WTC11 (cell line): ENCODE results near the gene CLIP1. TPM values are rescaled to one million over a fixed set of nuclear protein-coding genes. Genes with fewer than 3 reads are reported as not detected.
"Not testable (repeated sequence)": the region's sequence is repeated elsewhere in the genome, so short reads cannot be mapped to it uniquely, and the experiment has no call there.

Source experiments
- ATAC-seq: fragments of 200-7000 bp; cut with Tn5 transposase; 2 replicates; pipeline ENCODE4 v1.10.0; 2021; ENCODE audit warnings: mild to moderate bottlenecking, moderate library complexity
- CTCF ChIA-PET: fragments of 300-600 bp; sonication (Branson Sonifier 250); formaldehyde crosslinking; loops from one replicate; lab custom pipeline; 2021; ENCODE audit warnings: antibody characterized with exemption; lab: Charles Lee
- POLR2A ChIA-PET: fragments of 350-600 bp; sonication (Branson Sonifier 250); formaldehyde crosslinking; loops from one replicate; lab custom pipeline; 2021; ENCODE audit warnings: antibody characterized with exemption; lab: Charles Lee
- DNase-seq: peaks from one replicate; pipeline ENCODE4 v3.0.0; 2021; ENCODE audit warnings: low spot score
- H3K27ac Mint-ChIP-seq: 2 replicates; pipeline ENCODE4 v1.8.0; 2021; ENCODE audit warnings: mixed read lengths
- H3K27me3 Mint-ChIP-seq: 2 replicates; pipeline ENCODE4 v1.8.0; 2021; ENCODE audit warnings: low read depth, mild to moderate bottlenecking, moderate library complexity, mixed read lengths
- H3K36me3 Mint-ChIP-seq: 2 replicates; pipeline ENCODE4 v1.8.0; 2021; ENCODE audit warnings: mixed read lengths
- H3K4me1 Mint-ChIP-seq: 2 replicates; pipeline ENCODE4 v1.8.0; 2022; ENCODE audit warnings: mixed read lengths
- H3K4me3 Mint-ChIP-seq: 2 replicates; pipeline ENCODE4 v1.8.0; 2021; ENCODE audit warnings: mild to moderate bottlenecking, moderate library complexity, mixed read lengths
- H3K9me3 Mint-ChIP-seq: 2 replicates; pipeline ENCODE4 v1.8.0; 2021; ENCODE audit warnings: mixed read lengths
- CTCF ChIP-seq: fragments of 200-600 bp; IDR thresholded peaks from 2 replicates; pipeline ENCODE4 v1.8.0; 2022; ENCODE audit warnings: antibody characterized with exemption
- EMX1 ChIP-seq: fragments of 250-450 bp; sonication (Bioruptor Pico); IDR thresholded peaks from 2 replicates; pipeline ENCODE4 v1.8.0; 2021; ENCODE audit warnings: mild to moderate bottlenecking
- FOXJ3 ChIP-seq: sonication (generic); formaldehyde crosslinking; IDR thresholded peaks from 2 replicates; pipeline ENCODE4 v1.9.0; 2021; ENCODE audit warnings: missing genetic modification reagents, mild to moderate bottlenecking, borderline replicate concordance
- GRHL2 ChIP-seq: fragments of 250-450 bp; sonication (Bioruptor Pico); IDR thresholded peaks from 2 replicates; pipeline ENCODE4 v1.8.0; 2022; ENCODE audit warnings: mild to moderate bottlenecking, moderate library complexity; ENCODE audit not compliant: insufficient replicate concordance, severe bottlenecking
- KAT7 ChIP-seq: sonication (generic); formaldehyde crosslinking; IDR thresholded peaks from 2 replicates; pipeline ENCODE4 v1.8.1; 2023; ENCODE audit warnings: missing genetic modification reagents, mild to moderate bottlenecking, borderline replicate concordance
- NFE2L1 ChIP-seq: sonication (generic); formaldehyde crosslinking; IDR thresholded peaks from 2 replicates; pipeline ENCODE4 v1.8.1; 2023; ENCODE audit warnings: missing genetic modification reagents
- NR1H2 ChIP-seq: sonication (generic); formaldehyde crosslinking; IDR thresholded peaks from 2 replicates; pipeline ENCODE4 v1.9.0; 2021; ENCODE audit warnings: mild to moderate bottlenecking, moderate library complexity, missing genetic modification reagents
- PRDM15 ChIP-seq: sonication (generic); formaldehyde crosslinking; IDR thresholded peaks from 2 replicates; pipeline ENCODE4 v1.8.0; 2022; ENCODE audit warnings: missing genetic modification reagents
- PRRX2 ChIP-seq: fragments of 250-450 bp; sonication (Bioruptor Pico); IDR thresholded peaks from 2 replicates; pipeline ENCODE4 v1.8.0; 2021; ENCODE audit warnings: mild to moderate bottlenecking
- ZNF121 ChIP-seq: sonication (generic); formaldehyde crosslinking; IDR thresholded peaks from 2 replicates; pipeline ENCODE4 v1.8.0; 2023; ENCODE audit warnings: missing genetic modification reagents
- ZNF232 ChIP-seq: sonication (generic); formaldehyde crosslinking; IDR thresholded peaks from 2 replicates; pipeline ENCODE4 v1.8.0; 2022; ENCODE audit warnings: mild to moderate bottlenecking, missing genetic modification reagents
- ZNF263 ChIP-seq: sonication (generic); formaldehyde crosslinking; IDR thresholded peaks from 2 replicates; pipeline ENCODE4 v1.8.1; 2022; ENCODE audit warnings: low read depth, mild to moderate bottlenecking, moderate library complexity, missing genetic modification reagents
- total RNA-seq: library from RNA; stranded (reverse); gene quantifications from 3 replicates; pipeline ENCODE4 v1.2.3, GENCODE V29; 2021
- TF ChIP-seq, protein P1 (sequence below): fragments of 250-450 bp; sonication (Bioruptor Pico); IDR thresholded peaks from 2 replicates; pipeline ENCODE4 v1.9.0; 2021; ENCODE audit warnings: mild to moderate bottlenecking
- TF ChIP-seq, protein P2 (sequence below): sonication (generic); formaldehyde crosslinking; IDR thresholded peaks from 2 replicates; pipeline ENCODE4 v1.8.0; 2022; ENCODE audit warnings: mild to moderate bottlenecking, missing genetic modification reagents

CLIP1 gene
- total RNA-seq, 1 experiment from 2014 or later = 24.9 TPM

GRCh38 chr12:122381021-122381420 is 41.4 kb downstream of the CLIP1 start:
- DNase-seq (no peak), ATAC-seq (no peak)
- TF ChIP-seq NR1H2 (no peak), GRHL2 (CRISPR knock-in tag) (no peak), NFE2L1 (CRISPR knock-in tag) (no peak), PRRX2 (CRISPR knock-in tag) (no peak)
- TF ChIP-seq, protein P1, sequence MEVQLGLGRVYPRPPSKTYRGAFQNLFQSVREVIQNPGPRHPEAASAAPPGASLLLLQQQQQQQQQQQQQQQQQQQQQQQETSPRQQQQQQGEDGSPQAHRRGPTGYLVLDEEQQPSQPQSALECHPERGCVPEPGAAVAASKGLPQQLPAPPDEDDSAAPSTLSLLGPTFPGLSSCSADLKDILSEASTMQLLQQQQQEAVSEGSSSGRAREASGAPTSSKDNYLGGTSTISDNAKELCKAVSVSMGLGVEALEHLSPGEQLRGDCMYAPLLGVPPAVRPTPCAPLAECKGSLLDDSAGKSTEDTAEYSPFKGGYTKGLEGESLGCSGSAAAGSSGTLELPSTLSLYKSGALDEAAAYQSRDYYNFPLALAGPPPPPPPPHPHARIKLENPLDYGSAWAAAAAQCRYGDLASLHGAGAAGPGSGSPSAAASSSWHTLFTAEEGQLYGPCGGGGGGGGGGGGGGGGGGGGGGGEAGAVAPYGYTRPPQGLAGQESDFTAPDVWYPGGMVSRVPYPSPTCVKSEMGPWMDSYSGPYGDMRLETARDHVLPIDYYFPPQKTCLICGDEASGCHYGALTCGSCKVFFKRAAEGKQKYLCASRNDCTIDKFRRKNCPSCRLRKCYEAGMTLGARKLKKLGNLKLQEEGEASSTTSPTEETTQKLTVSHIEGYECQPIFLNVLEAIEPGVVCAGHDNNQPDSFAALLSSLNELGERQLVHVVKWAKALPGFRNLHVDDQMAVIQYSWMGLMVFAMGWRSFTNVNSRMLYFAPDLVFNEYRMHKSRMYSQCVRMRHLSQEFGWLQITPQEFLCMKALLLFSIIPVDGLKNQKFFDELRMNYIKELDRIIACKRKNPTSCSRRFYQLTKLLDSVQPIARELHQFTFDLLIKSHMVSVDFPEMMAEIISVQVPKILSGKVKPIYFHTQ (CRISPR knock-in tag) = no peak
- no peaks in the 10 kb centered on the region for H3K27me3 Mint-ChIP-seq
- no peak overlapping the region for H3K4me3 Mint-ChIP-seq
- H3K4me1 Mint-ChIP-seq = peaks cover 11% of the 10 kb centered on the region
- H3K9me3 Mint-ChIP-seq = no peaks in the 10 kb centered on the region
- H3K27ac Mint-ChIP-seq = no peak overlapping the region
- peaks cover 7% of the 10 kb centered on the region for H3K36me3 Mint-ChIP-seq
- POLR2A ChIA-PET = no interaction called here
- CTCF ChIA-PET = no interaction called here

DNA sequence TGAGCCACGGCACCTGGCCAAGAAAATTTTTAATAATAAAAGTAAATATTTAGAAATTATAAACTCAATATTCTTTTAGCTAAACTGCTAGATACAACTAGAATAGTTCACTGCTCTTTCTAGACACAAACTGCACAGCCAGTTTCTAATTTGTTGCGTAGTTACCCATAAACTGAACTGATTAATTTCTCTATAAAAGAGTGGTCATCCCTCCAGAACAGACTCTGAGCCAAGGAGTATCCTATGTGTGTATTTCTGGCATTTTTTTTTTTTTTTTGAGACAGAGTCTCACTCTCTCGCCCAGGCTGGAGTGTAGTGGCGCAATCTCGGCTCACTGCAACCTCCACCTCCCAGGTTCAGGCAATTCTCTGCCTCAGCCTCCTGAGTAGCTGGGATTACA is 45.7 kb downstream of the CLIP1 start:
- H3K4me1 Mint-ChIP-seq, ATAC-seq, DNase-seq, H3K36me3 Mint-ChIP-seq, H3K27ac Mint-ChIP-seq, POLR2A ChIA-PET, H3K4me3 Mint-ChIP-seq, H3K27me3 Mint-ChIP-seq, H3K9me3 Mint-ChIP-seq: not testable (repeated sequence)
- CTCF ChIA-PET = interaction anchor here (0.9 kb wide), 1 partner anchor 23 kb away, joined by 3 read pairs; no protein-coding TSS in a partner anchor

GRCh38 chr12:122374707-122375106 is 47.8 kb downstream of the CLIP1 start:
- H3K4me3 Mint-ChIP-seq = no peak overlapping the region
- no peak overlapping the region for H3K27ac Mint-ChIP-seq
- no peaks in the 10 kb centered on the region for H3K27me3 Mint-ChIP-seq
- no peak for DNase-seq
- no peaks in the 10 kb centered on the region for H3K9me3 Mint-ChIP-seq
- POLR2A ChIA-PET = interaction anchor here (0.6 kb wide), 1 partner anchor 1123 kb away, joined by 3 read pairs; no protein-coding TSS in a partner anchor
- peaks cover 7% of the 10 kb centered on the region for H3K36me3 Mint-ChIP-seq
- no peak for TF ChIP-seq CTCF
- TF ChIP-seq EMX1 (CRISPR knock-in tag) = no peak
- TF ChIP-seq ZNF232 (CRISPR knock-in tag) = no peak
- TF ChIP-seq, protein P2, sequence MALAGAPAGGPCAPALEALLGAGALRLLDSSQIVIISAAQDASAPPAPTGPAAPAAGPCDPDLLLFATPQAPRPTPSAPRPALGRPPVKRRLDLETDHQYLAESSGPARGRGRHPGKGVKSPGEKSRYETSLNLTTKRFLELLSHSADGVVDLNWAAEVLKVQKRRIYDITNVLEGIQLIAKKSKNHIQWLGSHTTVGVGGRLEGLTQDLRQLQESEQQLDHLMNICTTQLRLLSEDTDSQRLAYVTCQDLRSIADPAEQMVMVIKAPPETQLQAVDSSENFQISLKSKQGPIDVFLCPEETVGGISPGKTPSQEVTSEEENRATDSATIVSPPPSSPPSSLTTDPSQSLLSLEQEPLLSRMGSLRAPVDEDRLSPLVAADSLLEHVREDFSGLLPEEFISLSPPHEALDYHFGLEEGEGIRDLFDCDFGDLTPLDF (CRISPR knock-in tag) = no peak
- no peak for TF ChIP-seq KAT7 (CRISPR knock-in tag)
- TF ChIP-seq ZNF263 (CRISPR knock-in tag) = no peak
- TF ChIP-seq PRDM15 (CRISPR knock-in tag) = no peak
- no peak for TF ChIP-seq ZNF121 (CRISPR knock-in tag)
- no peak for TF ChIP-seq FOXJ3 (CRISPR knock-in tag)
- no peaks in the 10 kb centered on the region for H3K4me1 Mint-ChIP-seq
- CTCF ChIA-PET = interaction anchor here (0.7 to 1.1 kb wide), 2 partner anchors 25 to 69 kb away, joined by 3 read pairs; no protein-coding TSS in a partner anchor
- no peak for ATAC-seq
